GM13977 (cell line): ENCODE data around the gene DUSP22.
"Not testable (repeated sequence)": the region's sequence is repeated elsewhere in the genome, so short reads cannot be mapped to it uniquely, and the experiment has no call there.

ENCODE experiments used
- DNase-seq: peaks from one replicate; pipeline ENCODE4 v3.0.0; 2012; ENCODE audit warnings: low spot score
- in situ Hi-C: fragments of 300-500 bp; cut with MboI; formaldehyde crosslinking; loops from one replicate; pipeline ENCODE4 v1.12.0; 2022; ENCODE audit warnings: low sequenced_read_pairs, low pct_unique_long_range_greater_than_20kb, mixed read lengths, inconsistent platforms; ENCODE audit not compliant: unreplicated experiment
- TF ChIP-seq, protein P1 (sequence below): IDR thresholded peaks from 2 replicates; pipeline ENCODE4 v1.5.1; 2012; ENCODE audit warnings: mild to moderate bottlenecking, control low read depth; ENCODE audit not compliant: insufficient read depth; ENCODE audit errors: extremely low read depth, missing control alignments

DUSP22 gene

DNA sequence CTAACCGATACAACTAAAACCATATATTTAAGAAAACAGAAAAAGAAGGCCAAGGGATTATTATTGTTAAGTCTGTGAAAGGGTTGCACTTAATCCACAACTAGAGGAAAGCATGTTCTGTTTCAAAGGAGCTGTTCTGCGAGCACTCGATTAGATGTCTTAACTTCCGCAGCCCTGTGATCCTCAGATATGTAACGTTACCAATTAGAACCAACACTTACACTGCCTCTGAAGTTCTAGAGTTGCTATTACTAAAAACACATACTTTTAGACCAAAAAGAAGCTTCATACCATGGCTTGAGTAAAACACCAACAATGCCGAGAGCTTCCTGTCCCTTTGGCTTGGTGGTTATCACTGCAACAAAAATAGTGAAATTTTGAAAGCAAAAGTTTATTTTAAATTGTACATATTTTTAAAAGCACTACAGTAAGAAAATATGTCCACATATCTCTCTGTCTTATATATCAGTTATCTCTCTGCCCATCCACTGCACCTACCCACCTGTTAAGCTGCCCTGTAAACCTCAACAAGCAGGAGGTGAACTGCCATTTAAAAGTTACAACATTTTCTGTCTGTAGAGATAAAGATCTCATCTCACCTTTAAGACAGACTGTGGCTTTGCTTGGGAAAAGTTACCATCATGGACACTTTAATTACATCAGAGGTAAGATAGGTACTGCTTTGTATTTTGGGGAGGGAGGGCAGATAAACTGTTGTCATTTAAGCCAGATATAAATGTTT, 7.1 kb upstream of the DUSP22 start:
- TF ChIP-seq, protein P1, sequence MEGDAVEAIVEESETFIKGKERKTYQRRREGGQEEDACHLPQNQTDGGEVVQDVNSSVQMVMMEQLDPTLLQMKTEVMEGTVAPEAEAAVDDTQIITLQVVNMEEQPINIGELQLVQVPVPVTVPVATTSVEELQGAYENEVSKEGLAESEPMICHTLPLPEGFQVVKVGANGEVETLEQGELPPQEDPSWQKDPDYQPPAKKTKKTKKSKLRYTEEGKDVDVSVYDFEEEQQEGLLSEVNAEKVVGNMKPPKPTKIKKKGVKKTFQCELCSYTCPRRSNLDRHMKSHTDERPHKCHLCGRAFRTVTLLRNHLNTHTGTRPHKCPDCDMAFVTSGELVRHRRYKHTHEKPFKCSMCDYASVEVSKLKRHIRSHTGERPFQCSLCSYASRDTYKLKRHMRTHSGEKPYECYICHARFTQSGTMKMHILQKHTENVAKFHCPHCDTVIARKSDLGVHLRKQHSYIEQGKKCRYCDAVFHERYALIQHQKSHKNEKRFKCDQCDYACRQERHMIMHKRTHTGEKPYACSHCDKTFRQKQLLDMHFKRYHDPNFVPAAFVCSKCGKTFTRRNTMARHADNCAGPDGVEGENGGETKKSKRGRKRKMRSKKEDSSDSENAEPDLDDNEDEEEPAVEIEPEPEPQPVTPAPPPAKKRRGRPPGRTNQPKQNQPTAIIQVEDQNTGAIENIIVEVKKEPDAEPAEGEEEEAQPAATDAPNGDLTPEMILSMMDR: no peak
- DNase-seq: no peak
- in situ Hi-C loops: no loop called here

DNA sequence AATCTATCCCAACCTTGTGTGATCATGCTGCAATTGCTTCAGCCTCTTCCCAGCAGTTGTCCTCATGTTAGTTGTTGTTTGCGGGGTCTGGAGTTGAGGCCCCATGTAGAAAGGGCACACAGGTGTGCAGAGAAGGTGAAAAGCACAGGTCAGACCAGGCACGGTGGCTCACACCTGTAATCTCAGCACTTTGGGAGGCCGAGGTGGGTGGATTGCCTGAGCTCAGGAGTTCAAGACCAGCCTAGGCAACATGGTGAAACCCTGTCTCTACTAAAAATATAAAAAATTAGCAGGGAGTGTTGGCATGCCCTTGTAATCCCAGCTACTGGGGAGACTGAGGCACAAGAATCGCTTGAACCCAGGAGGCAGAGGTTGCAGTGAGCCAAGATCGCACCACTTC, 6.4 kb upstream of the DUSP22 start:
- in situ Hi-C loops, DNase-seq: not testable (repeated sequence)

DNA sequence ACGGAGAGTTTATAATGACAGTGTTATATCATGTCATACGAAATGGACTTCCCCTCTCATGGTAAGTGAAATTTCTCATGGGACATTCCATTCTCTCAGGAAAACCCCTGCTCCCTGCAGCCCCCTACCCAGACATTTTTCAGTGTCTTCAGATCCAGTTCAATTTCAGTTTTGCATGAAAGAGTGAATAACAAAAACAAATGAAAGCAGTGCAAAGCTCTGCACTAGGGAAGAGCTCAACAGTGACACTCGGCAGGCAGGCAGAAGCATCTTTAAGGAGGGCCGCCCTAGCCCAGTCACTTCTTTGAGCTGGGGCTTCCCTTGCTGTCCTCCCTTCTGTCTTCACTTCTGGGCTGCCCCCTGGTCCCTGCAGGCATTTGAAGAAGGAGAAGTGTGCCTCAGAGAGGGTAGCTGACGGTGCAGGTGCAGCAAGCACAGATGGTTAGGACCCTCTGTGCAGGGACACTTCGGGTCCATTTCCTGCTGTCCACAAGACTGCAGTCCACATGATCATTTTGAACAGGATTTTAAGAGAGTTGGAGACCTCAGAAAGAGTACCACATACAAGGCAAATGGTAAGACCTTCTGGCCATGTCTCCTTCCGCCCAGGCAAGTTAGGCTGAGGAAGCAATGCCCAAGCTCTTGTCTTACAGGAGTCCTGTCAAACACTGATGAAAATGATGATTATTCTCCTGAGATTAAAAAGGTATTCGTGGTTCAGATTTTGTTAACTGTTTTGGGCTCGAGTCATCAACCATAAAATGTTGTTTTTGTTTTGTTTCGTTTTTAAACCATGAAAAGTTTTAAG, 5.4 kb upstream of the DUSP22 start:
- TF ChIP-seq, protein P1: no peak
- in situ Hi-C loops: no loop called here
- peak; percentile 70 for DNase-seq

DNA sequence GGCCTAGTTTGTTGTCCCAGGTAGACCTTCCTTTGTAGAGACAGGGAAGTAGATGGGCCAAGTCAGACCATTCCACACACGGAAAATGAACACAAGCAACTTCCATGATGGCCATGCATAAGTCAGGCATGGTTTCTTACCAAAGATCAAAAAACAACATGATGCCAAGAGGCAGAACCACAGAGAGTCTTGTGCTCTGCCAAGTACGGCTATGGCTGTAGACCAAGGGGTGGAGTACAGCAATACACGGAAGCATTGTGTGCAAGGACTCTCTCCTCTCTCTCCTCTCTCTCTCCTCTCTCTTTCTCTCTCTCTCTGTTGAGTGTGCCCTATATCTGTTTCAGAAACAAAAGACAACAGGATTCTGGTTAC, 4.8 kb upstream of the DUSP22 start:
- in situ Hi-C loops: no loop called here
- TF ChIP-seq, protein P1: no peak
- DNase-seq: peak; percentile 36

- TF ChIP-seq, protein P1: no peak
- in situ Hi-C loops: no loop called here
- DNase-seq: peak; percentile 12
Measured at GRCh38 chr6:288866-289265, 3.4 kb upstream of the DUSP22 start.

DNA sequence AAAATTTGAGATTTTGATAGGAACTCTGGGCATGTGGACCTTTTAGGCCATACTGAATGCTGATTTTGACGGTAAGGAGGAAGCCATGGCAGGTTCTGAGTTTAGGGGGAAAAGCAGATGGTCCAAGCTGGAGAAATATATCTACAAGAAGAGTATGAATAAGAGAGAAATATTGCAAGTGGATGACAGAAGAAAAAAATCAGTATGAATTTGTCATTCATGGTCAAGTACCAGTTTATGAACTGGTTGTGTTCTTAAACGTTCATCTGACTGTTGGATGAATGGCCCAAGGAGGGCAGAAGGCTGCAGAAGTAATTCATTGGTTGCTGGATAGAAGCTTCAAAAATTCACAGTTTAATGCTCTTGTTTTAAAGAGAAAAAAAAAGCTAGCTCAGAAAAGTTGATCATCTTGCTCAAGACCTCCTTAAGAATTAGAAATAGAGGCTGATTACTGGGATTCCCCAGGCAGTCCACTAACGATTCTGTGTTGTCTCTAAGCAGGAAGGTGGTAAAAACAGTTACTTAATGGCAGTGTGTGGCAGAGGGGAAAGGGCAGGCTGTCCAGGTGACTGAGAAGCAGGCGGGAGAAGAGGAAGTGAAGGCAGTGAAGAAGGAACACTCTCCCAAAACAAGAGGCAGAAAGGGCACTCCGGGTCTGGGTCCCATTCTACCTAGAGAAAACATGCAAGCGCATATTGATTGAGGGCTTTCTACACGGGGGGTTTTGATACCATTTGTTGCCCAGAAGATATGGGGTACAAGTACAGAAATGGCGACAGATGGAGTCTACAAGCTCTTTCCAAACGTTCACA, 2.0 kb upstream of the DUSP22 start:
- DNase-seq: peak; percentile 45
- TF ChIP-seq, protein P1: no peak
- in situ Hi-C loops: no loop called here

GRCh38 chr6:291204-291696, 1.0 kb upstream of the DUSP22 start:
- TF ChIP-seq, protein P1: no peak
- in situ Hi-C loops: no loop called here
- DNase-seq: peak; percentile 63
